Endothelial cell of umbilical vein (primary cell): ENCODE data around the gene LILRA2. TPM values are rescaled to one million over a fixed set of nuclear protein-coding genes. Genes with fewer than 3 reads are reported as not detected.

Experiments used
- BruUV-seq: library from RNA; stranded (reverse); fragments of 400-500 nt; replicated peaks from 2 replicates; lab custom pipeline; 2021; lab: Mats Ljungman, UMichigan
- CTCF ChIA-PET: fragments of 300-600, 350-600 bp; sonication (Branson Sonifier 250); formaldehyde crosslinking; loops from one replicate; lab custom pipeline; 2021; ENCODE audit warnings: antibody characterized with exemption, inconsistent platforms; lab: Charles Lee
- POLR2A ChIA-PET: fragments of 300-600, 350-600 bp; sonication (Branson Sonifier 250); formaldehyde crosslinking; loops from one replicate; lab custom pipeline; 2021; ENCODE audit warnings: antibody characterized with exemption, inconsistent platforms; lab: Charles Lee
- DNase-seq: peaks from one replicate; pipeline ENCODE4 v3.0.0-alpha.2; 2011; ENCODE audit warnings: low read depth, low spot score
- FAIRE-seq: peaks from 2 replicates; lab custom pipeline; 2011; peaks lifted over from hg19 to GRCh38; lab: Jason Lieb, UNC
- H2AFZ ChIP-seq: 2 replicates; pipeline ENCODE4 v1.6.0; 2012; ENCODE audit warnings: low read depth, low read length, control low read depth, inconsistent platforms
- H3K27ac ChIP-seq: 2 replicates; pipeline ENCODE4 v1.5.1; 2011; ENCODE audit warnings: low read depth, mild to moderate bottlenecking, control low read depth, low read length, moderate library complexity; ENCODE audit not compliant: insufficient read depth
- H3K27me3 ChIP-seq, 2 experiments: 2 replicates each; pipeline versions ENCODE4 v1.6.0 to v1.6.1; 2011; ENCODE audit warnings: low read length in 2 of 2, mixed read lengths in 1 of 2; ENCODE audit not compliant: control insufficient read depth in 2 of 2, insufficient read depth in 2 of 2
- H3K36me3 ChIP-seq, 2 experiments: 2 replicates in 1 of 2; 3 replicates in 1 of 2; pipeline ENCODE4 v1.5.1; 2011; ENCODE audit warnings: low read length in 2 of 2, mild to moderate bottlenecking in 1 of 2, moderate library complexity in 1 of 2; ENCODE audit not compliant: control insufficient read depth in 2 of 2, insufficient read depth in 2 of 2; ENCODE audit errors: extremely low read depth in 1 of 2
- H3K4me1 ChIP-seq: 3 replicates; pipeline ENCODE4 v1.5.1; 2011; ENCODE audit warnings: mild to moderate bottlenecking, low read length; ENCODE audit not compliant: control insufficient read depth, insufficient read depth; ENCODE audit errors: extremely low read depth
- H3K4me2 ChIP-seq: 2 replicates; pipeline ENCODE4 v1.6.1; 2011; ENCODE audit warnings: low read length, control low read depth, mixed read lengths; ENCODE audit not compliant: insufficient read depth
- H3K4me3 ChIP-seq, 3 experiments: fragments of 200-600 bp in 1 of 3; sonication (generic), shearing (Covaris generic) in 1 of 3; replicated peaks in 1 of 3; 2 replicates each; pipeline ENCODE4 v1.5.1; 2011 to 2016; ENCODE audit warnings: control low read depth in 3 of 3, low read length in 3 of 3, mild to moderate bottlenecking in 2 of 3, inconsistent platforms in 1 of 3, low read depth in 1 of 3, moderate library complexity in 1 of 3; ENCODE audit not compliant: insufficient read depth in 1 of 3
- H3K79me2 ChIP-seq: 2 replicates; pipeline ENCODE4 v1.6.0; 2012; ENCODE audit warnings: low read length, inconsistent platforms; ENCODE audit not compliant: control insufficient read depth, insufficient read depth
- H3K9ac ChIP-seq: replicated peaks from 2 replicates; pipeline ENCODE3; 2011; ENCODE audit warnings: low read length, control low read depth; ENCODE audit not compliant: insufficient read depth; ENCODE audit errors: extremely low read depth
- H3K9me1 ChIP-seq: replicated peaks from 3 replicates; pipeline ENCODE4 v1.6.0; 2011; ENCODE audit warnings: mild to moderate bottlenecking, low read length; ENCODE audit not compliant: control insufficient read depth, insufficient read depth; ENCODE audit errors: extremely low read depth
- H3K9me3 ChIP-seq: replicated peaks from 2 replicates; pipeline ENCODE4 v1.5.1; 2012; ENCODE audit warnings: low read length, inconsistent platforms; ENCODE audit not compliant: control insufficient read depth, insufficient read depth
- H4K20me1 ChIP-seq: replicated peaks from 2 replicates; pipeline ENCODE3; 2011; ENCODE audit warnings: mild to moderate bottlenecking, low read length; ENCODE audit not compliant: control insufficient read depth, insufficient read depth; ENCODE audit errors: extremely low read depth
- FOS ChIP-seq: IDR thresholded peaks from 2 replicates; pipeline ENCODE4 v1.6.1; 2011; ENCODE audit warnings: mild to moderate bottlenecking, low read length, moderate library complexity, borderline replicate concordance; ENCODE audit not compliant: insufficient read depth
- MYC ChIP-seq: IDR thresholded peaks from one replicate; pipeline ENCODE4 v1.6.1; 2011; ENCODE audit warnings: mild to moderate bottlenecking, low read depth, low read length
- POLR2A ChIP-seq: IDR thresholded peaks from 2 replicates; pipeline ENCODE4 v1.6.1; 2012; ENCODE audit warnings: low read depth, mild to moderate bottlenecking, control low read depth, low read length
- POLR2AphosphoS5 ChIP-seq: IDR thresholded peaks from 2 replicates; pipeline ENCODE4 v1.6.1; 2012; ENCODE audit warnings: low read depth, mild to moderate bottlenecking, control low read depth, low read length, moderate library complexity; ENCODE audit not compliant: insufficient read depth
- dilution Hi-C: fragments of 300-500 bp; cut with MboI; formaldehyde crosslinking; loops from one replicate; pipeline ENCODE4 v1.15.0; 2019; ENCODE audit warnings: low sequenced_read_pairs; ENCODE audit not compliant: extremely low pct_ligation_motif_present
- intact Hi-C: fragments of 100-400 bp; cut with micrococcal nuclease; formaldehyde crosslinking; loops from one replicate; pipeline ENCODE4 v1.10.0; 2022
- polyA plus RNA-seq, 4 experiments: library from polyadenylated mRNA; depleted of rRNA in 3 of 4; stranded (reverse) in 3 of 4; unstranded in 1 of 4; fragments of >200 nt; gene quantifications; 2 replicates each; pipeline versions ENCODE4 v1.2.1 to v1.2.3, GENCODE V29; 2011 to 2012; ENCODE audit warnings: missing spikeins in 1 of 4
- total RNA-seq: library from RNA; stranded (reverse); gene quantifications from 2 replicates; pipeline ENCODE4 v1.2.3, GENCODE V29; 2021
- TF ChIP-seq, protein P1 (sequence below), 2 donors: IDR thresholded peaks; 1 replicate in 1 of 2; 2 replicates in 1 of 2; pipeline ENCODE4 v1.5.1; 2011; ENCODE audit warnings: low read length in 2 of 2, mild to moderate bottlenecking in 2 of 2, moderate library complexity in 2 of 2, control low read depth in 1 of 2, inconsistent platforms in 1 of 2, low read depth in 1 of 2; ENCODE audit not compliant: insufficient read depth in 1 of 2; ENCODE audit errors: extremely low read depth in 1 of 2
- TF ChIP-seq, protein P2 (sequence below): IDR thresholded peaks from 2 replicates; pipeline ENCODE4 v1.6.1; 2011; ENCODE audit not compliant: insufficient read depth, insufficient read length

LILRA2 gene
- total and polyA plus RNA-seq, 2 donors (not counting 3 experiments of a cell fraction or from before 2014, with no cell fraction given), result not detected

DNA sequence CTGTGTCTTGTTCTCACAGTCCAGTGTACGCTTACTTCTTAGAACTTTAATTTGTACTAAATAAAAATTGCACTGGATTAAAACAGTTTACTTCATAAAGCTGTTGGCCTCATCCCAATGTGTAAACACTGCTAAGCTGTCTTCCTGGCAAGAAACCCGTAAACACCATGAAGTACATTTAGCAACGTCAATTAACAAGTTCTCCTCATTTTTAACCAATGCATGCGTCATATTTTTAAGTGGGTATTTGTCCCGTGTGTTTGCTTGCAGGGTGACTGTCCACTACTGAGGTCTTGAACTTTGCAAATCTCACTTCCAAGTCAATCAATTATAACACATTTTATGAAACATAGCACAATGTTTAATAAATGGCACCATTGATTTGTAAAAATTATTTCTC, 42.7 kb upstream of the LILRA2 start:
- H3K9me1 ChIP-seq, result no peaks in the 10 kb centered on the region
- ChIA-PET CTCF (no interaction called here), POLR2A (no interaction called here)
- no peaks in the 10 kb centered on the region for H3K27me3 ChIP-seq
- H3K9me3 ChIP-seq, result no peaks in the 10 kb centered on the region
- H2AFZ ChIP-seq, result no peak overlapping the region
- dilution Hi-C loops, result no loop called here
- H3K79me2 ChIP-seq, result no peaks in the 10 kb centered on the region
- no peaks in the 10 kb centered on the region for H4K20me1 ChIP-seq
- no peak overlapping the region for H3K4me2 ChIP-seq
- no peaks in the 10 kb centered on the region for H3K4me1 ChIP-seq
- intact Hi-C loops, result no loop called here
- no peak overlapping the region for H3K27ac ChIP-seq
- FAIRE-seq, result no peak
- no peak overlapping the region for H3K9ac ChIP-seq
- no TSS peak for BruUV-seq
- H3K4me3 ChIP-seq, result no peak overlapping the region
- H3K36me3 ChIP-seq, result no peaks in the 10 kb centered on the region
- TF ChIP-seq, protein P1, sequence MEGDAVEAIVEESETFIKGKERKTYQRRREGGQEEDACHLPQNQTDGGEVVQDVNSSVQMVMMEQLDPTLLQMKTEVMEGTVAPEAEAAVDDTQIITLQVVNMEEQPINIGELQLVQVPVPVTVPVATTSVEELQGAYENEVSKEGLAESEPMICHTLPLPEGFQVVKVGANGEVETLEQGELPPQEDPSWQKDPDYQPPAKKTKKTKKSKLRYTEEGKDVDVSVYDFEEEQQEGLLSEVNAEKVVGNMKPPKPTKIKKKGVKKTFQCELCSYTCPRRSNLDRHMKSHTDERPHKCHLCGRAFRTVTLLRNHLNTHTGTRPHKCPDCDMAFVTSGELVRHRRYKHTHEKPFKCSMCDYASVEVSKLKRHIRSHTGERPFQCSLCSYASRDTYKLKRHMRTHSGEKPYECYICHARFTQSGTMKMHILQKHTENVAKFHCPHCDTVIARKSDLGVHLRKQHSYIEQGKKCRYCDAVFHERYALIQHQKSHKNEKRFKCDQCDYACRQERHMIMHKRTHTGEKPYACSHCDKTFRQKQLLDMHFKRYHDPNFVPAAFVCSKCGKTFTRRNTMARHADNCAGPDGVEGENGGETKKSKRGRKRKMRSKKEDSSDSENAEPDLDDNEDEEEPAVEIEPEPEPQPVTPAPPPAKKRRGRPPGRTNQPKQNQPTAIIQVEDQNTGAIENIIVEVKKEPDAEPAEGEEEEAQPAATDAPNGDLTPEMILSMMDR (IDR thresholded peaks at IDR 0.05; ENCODE audit: extremely low read depth in 1 of 2, insufficient read depth in 1 of 2, low read depth in 1 of 2, low read length in 2 of 2), result no peak
- TF ChIP-seq FOS (no peak), MYC (no peak), POLR2A (no peak)
- DNase-seq, result no peak

DNA sequence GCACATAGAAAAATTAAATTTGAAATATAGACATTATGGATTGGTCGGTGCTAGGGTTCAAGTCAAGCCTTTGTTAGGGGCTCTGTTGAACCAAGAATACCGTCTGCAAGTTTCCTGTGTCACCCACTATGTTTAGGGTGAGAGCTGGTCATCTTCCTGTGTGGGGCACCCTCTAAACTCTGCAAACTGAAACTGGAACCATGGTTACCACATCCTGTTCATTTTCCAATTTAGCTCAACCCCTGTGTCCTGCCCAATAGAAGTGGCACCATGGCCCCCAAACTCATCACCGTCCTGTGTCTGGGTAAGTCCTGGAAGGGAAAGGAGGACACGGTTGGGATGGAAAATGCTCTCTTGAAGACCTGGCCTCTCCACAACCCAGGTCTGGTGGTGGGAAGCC, 41.1 kb upstream of the LILRA2 start:
- FAIRE-seq (no peak), DNase-seq (no peak)
- TF ChIP-seq MYC, result no peak
- TF ChIP-seq, protein P1 (IDR thresholded peaks at IDR 0.05; ENCODE audit: extremely low read depth in 1 of 2, insufficient read depth in 1 of 2, low read depth in 1 of 2, low read length in 2 of 2), result no peak
- TF ChIP-seq POLR2A, result no peak
- TF ChIP-seq, protein P2, sequence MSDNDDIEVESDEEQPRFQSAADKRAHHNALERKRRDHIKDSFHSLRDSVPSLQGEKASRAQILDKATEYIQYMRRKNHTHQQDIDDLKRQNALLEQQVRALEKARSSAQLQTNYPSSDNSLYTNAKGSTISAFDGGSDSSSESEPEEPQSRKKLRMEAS, result no peak
- TF ChIP-seq POLR2AphosphoS5, result no peak
- Histone ChIP-seq H3K4me3 (no peak overlapping the region), H3K9me3 (no peaks in the 10 kb centered on the region), H3K4me2 (no peak overlapping the region), H2AFZ (no peak overlapping the region), H3K9ac (no peak overlapping the region), H3K79me2 (no peaks in the 10 kb centered on the region), H3K27ac (no peak overlapping the region), H3K27me3 (no peaks in the 10 kb centered on the region), H3K4me1 (no peaks in the 10 kb centered on the region), H4K20me1 (no peaks in the 10 kb centered on the region), H3K9me1 (no peaks in the 10 kb centered on the region), H3K36me3 (no peaks in the 10 kb centered on the region)
- no TSS peak for BruUV-seq
- POLR2A ChIA-PET, result no interaction called here
- dilution Hi-C loops, result no loop called here
- CTCF ChIA-PET, result no interaction called here
- intact Hi-C loops, result no loop called here
